ENCODE results near the gene NKD1.

The NKD1 gene

GRCh38 chr16:50580180-50580798 is 32.1 kb downstream of the NKD1 start:
- no peak for DNase-seq

GRCh38 chr16:50581845-50582244 is 33.6 kb downstream of the NKD1 start:
- DNase-seq, result no peak

- no peak for DNase-seq
These were observed 35.0 kb downstream of the NKD1 start for GRCh38 chr16:50583211-50583610.

- no peak for DNase-seq
These were observed 36.0 kb downstream of the NKD1 start for GRCh38 chr16:50584033-50584722.

- no peak for DNase-seq
These were observed 37.2 kb downstream of the NKD1 start for GRCh38 chr16:50585331-50585776.

GRCh38 chr16:50587543-50587942 is 39.3 kb downstream of the NKD1 start:
- no peak for DNase-seq

- no peak for DNase-seq
These were observed 40.1 kb downstream of the NKD1 start for GRCh38 chr16:50588276-50588675.

GRCh38 chr16:50591209-50591608 is 43.0 kb downstream of the NKD1 start:
- DNase-seq, result no peak

GRCh38 chr16:50591800-50592771 is 43.9 kb downstream of the NKD1 start:
- DNase-seq, result no peak

- DNase-seq, result no peak
These were observed 44.8 kb downstream of the NKD1 start for GRCh38 chr16:50592996-50593395.

- no peak for DNase-seq
These were observed 45.4 kb downstream of the NKD1 start for GRCh38 chr16:50593410-50594150.

GRCh38 chr16:50594308-50595260 is 46.4 kb downstream of the NKD1 start:
- no peak for DNase-seq

GRCh38 chr16:50595859-50596258 is 47.7 kb downstream of the NKD1 start:
- no peak for DNase-seq

GRCh38 chr16:50596762-50597450 is 48.7 kb downstream of the NKD1 start:
- no peak for DNase-seq

- no peak for DNase-seq
These were observed 49.5 kb downstream of the NKD1 start for GRCh38 chr16:50597563-50598255.

- DNase-seq, result no peak
These were observed 50.2 kb downstream of the NKD1 start for GRCh38 chr16:50598256-50598894.

GRCh38 chr16:50598936-50599361 is 50.8 kb downstream of the NKD1 start:
- DNase-seq, result no peak

GRCh38 chr16:50599494-50599893 is 51.3 kb downstream of the NKD1 start:
- no peak for DNase-seq

- no peak for DNase-seq
These were observed 52.5 kb downstream of the NKD1 start for GRCh38 chr16:50600582-50601283.

Measured in effector CD8-positive, alpha-beta T cell (primary cell).